ENCODE results near the gene KCP. TPM values are rescaled to one million over a fixed set of nuclear protein-coding genes. Genes with fewer than 3 reads are reported as not detected.

Gene KCP
- total RNA-seq, 1 donor from 2014 or later, result 4.3 TPM

- Mint-ChIP-seq H3K4me3 (ENCODE audit: unreplicated experiment) (peak overlapping the region; percentile 44), H3K27ac (ENCODE audit: unreplicated experiment) (no peak overlapping the region), H3K27me3 (ENCODE audit: unreplicated experiment) (peaks cover 30% of the 10 kb centered on the region), H3K9me3 (ENCODE audit: unreplicated experiment) (no peaks in the 10 kb centered on the region), H3K4me1 (ENCODE audit: unreplicated experiment) (peaks cover 15% of the 10 kb centered on the region), H3K36me3 (ENCODE audit: low read depth, unreplicated experiment) (peaks cover 14% of the 10 kb centered on the region)
- no peak for DNase-seq (ENCODE audit: low spot score)
- TF ChIP-seq, protein P1, sequence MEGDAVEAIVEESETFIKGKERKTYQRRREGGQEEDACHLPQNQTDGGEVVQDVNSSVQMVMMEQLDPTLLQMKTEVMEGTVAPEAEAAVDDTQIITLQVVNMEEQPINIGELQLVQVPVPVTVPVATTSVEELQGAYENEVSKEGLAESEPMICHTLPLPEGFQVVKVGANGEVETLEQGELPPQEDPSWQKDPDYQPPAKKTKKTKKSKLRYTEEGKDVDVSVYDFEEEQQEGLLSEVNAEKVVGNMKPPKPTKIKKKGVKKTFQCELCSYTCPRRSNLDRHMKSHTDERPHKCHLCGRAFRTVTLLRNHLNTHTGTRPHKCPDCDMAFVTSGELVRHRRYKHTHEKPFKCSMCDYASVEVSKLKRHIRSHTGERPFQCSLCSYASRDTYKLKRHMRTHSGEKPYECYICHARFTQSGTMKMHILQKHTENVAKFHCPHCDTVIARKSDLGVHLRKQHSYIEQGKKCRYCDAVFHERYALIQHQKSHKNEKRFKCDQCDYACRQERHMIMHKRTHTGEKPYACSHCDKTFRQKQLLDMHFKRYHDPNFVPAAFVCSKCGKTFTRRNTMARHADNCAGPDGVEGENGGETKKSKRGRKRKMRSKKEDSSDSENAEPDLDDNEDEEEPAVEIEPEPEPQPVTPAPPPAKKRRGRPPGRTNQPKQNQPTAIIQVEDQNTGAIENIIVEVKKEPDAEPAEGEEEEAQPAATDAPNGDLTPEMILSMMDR (IDR thresholded peaks at IDR 0.05; ENCODE audit: unreplicated experiment), result no peak
Observed at GRCh38 chr7:128865996-128866877, 44.3 kb downstream of the KCP start.

- no peaks in the 10 kb centered on the region for H3K9me3 Mint-ChIP-seq (ENCODE audit: unreplicated experiment)
- H3K36me3 Mint-ChIP-seq (ENCODE audit: low read depth, unreplicated experiment), result peaks cover 18% of the 10 kb centered on the region
- H3K27me3 Mint-ChIP-seq (ENCODE audit: unreplicated experiment), result peaks cover 25% of the 10 kb centered on the region
- no peak for DNase-seq (ENCODE audit: low spot score)
- H3K27ac Mint-ChIP-seq (ENCODE audit: unreplicated experiment), result no peak overlapping the region
- TF ChIP-seq, protein P1 (IDR thresholded peaks at IDR 0.05; ENCODE audit: unreplicated experiment), result no peak
- peaks cover 13% of the 10 kb centered on the region for H3K4me1 Mint-ChIP-seq (ENCODE audit: unreplicated experiment)
- peak overlapping the region; percentile 44 for H3K4me3 Mint-ChIP-seq (ENCODE audit: unreplicated experiment)
Observed at GRCh38 chr7:128865303-128865702, 45.2 kb downstream of the KCP start.

GRCh38 chr7:128863433-128863989 lies 47.0 kb downstream of the KCP start:
- no peak overlapping the region for H3K27ac Mint-ChIP-seq (ENCODE audit: unreplicated experiment)

DNA sequence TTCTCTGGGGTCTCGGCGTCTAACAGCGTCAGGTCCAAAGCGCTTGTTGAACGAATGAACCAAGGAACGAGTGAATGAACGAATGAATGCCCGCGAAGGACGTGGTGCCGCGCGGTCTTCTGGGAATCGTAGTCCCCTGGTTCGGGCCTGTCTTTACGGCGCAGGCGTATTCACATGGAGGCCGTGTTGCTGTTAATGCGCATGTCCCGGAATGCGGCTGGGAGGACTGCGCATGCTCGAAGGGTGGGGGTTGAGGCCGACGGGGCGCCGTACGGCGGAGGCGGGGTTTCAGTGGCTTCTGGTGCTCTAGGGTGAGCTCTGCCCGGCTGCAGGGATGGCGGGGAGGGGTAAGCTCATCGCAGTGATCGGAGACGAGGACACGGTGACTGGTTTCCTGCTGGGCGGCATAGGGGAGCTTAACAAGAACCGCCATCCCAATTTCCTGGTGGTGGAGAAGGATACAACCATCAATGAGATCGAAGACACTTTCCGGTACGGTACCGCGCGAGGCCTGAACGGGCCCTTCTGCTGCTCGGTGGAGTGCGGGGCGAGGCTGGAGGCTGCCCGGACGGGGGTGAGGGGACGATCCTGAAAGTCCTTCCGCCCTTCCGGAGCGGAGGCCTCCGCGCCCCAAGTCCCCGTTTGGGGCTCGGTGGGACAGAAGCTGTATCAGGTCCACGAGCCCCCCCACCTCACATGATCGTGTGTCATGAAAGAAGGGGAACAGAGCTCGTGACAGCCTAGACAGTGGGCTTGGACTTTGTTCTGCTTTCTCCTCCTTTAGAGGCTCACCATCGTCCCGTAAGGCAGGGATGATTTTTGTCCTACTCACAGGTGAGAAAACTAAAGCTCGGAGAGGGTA lies 47.7 kb downstream of the KCP start, which contains the start of gene ATP6V1F:
ATP6V1F (plus strand) TSS at position 286 of the 862 bp plus-strand sequence; CDS start at position 335, 49 bp downstream.
- peak within 1 kb of the TSS; percentile 87 for H3K27ac Mint-ChIP-seq (ENCODE audit: unreplicated experiment)
- H3K9me3 Mint-ChIP-seq (ENCODE audit: unreplicated experiment), result no peaks in the 10 kb centered on the region

More at GRCh38 chr7:128863433-128863989, 47.0 kb downstream of the KCP start:
- H3K36me3 Mint-ChIP-seq (ENCODE audit: low read depth, unreplicated experiment), result peaks cover 18% of the 10 kb centered on the region
- no peaks in the 10 kb centered on the region for H3K9me3 Mint-ChIP-seq (ENCODE audit: unreplicated experiment)
- TF ChIP-seq, protein P1 (IDR thresholded peaks at IDR 0.05; ENCODE audit: unreplicated experiment), result peak; percentile 62
- peaks cover 25% of the 10 kb centered on the region for H3K27me3 Mint-ChIP-seq (ENCODE audit: unreplicated experiment)
- H3K4me3 Mint-ChIP-seq (ENCODE audit: unreplicated experiment), result peak overlapping the region; percentile 99
- peaks cover 11% of the 10 kb centered on the region for H3K4me1 Mint-ChIP-seq (ENCODE audit: unreplicated experiment)
- peak; percentile 60 for DNase-seq (ENCODE audit: low spot score)

More for the DNA sequence above, 47.7 kb downstream of the KCP start, which contains the start of gene ATP6V1F:
- DNase-seq (ENCODE audit: low spot score), result peak; percentile 100
- peaks cover 18% of the 10 kb centered on the region for H3K36me3 Mint-ChIP-seq (ENCODE audit: low read depth, unreplicated experiment)
- peaks cover 9% of the 10 kb centered on the region for H3K4me1 Mint-ChIP-seq (ENCODE audit: unreplicated experiment)
- TF ChIP-seq, protein P1 (IDR thresholded peaks at IDR 0.05; ENCODE audit: unreplicated experiment), result no peak
- peak within 1 kb of the TSS; percentile 99 for H3K4me3 Mint-ChIP-seq (ENCODE audit: unreplicated experiment)
- peaks cover 21% of the 10 kb centered on the region for H3K27me3 Mint-ChIP-seq (ENCODE audit: unreplicated experiment)

Measured in endothelial cell (in vitro differentiated cells).